NOMO-1 (cell line): ENCODE measurements around the gene ITPRIP.

Experiments
- DNase-seq, 2 experiments: peaks; one replicate each; lab custom pipeline; 2025; ENCODE audit not compliant: unreplicated experiment in 2 of 2; lab: John Stamatoyannopoulos, UW

ITPRIP gene

DNA sequence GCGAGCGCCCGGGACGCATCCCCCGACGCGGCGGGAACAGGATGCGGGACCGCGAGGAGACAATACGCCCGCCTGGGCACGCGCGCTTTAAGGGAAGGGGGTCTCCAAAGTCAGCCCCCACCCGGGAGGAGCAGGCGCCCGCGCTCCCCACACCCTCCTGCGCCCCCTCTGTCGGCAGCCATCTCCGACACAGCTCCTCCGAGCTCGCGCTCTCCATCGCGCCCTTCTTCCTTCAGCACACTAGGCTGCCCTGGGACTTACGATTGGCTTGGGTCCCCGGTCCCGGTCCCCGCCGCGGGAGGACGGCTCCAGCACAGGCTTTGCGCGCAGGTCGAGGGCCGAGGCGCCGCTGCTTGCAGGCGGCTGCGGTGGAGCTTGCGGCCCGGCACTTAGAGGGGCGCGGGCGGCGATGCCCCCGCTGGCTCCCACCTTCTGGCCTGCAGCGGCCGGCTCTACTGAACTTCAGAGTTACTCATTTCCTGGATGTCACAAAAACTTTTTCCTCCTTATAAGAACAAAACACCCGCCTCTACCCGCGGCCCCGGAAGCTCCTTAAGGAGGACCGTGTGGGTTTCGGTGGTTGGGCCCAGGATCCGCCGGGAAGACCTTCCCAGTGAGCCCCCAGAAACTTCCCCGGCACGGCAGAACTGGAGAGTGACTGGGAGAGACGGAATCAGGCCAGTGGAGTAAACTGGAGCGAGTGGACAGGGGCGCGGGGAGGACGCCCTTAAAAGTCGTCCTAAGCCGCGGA, at the start of gene ITPRIP:
TSS of gene ITPRIP (minus strand) at position 481 of the 751 bp plus-strand sequence. CDS start 22,414 bp downstream, outside the sequence.
- peak; percentile 76 to 89 for DNase-seq

DNA sequence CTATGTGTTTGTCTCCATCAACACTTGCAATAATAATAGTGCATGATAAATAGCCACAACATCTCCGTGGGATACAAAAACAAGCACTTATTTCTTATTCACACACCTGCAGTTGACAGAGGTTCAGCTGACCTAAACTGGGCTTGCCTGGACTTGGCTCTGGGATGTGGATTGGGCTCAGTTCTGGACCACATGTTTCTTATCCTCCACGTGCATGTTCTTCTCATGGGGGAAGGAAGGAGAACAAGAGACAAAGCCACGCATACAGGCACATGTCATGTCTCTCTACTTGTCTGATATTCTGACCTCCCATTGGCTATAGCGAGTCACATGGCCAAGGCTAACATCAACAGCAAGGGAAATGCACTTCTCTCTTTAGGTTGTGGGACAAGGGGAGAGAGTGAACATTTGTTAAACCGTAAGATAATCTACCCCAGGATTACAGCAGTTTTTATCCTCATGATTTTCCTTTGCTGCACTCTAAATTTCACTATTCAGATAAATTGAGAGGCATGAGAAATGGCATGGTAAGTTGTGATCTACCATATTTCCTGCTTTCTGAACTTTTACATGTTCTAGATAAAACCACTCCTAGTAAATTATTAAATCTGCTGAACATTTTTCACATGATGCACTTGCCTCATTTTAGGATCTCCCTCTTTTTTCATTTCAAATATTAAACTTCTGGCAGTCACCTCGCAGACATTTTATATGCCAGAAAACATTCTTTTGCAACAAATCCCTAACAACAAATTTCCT, 49.0 kb upstream of the ITPRIP start:
- DNase-seq = no peak

DNA sequence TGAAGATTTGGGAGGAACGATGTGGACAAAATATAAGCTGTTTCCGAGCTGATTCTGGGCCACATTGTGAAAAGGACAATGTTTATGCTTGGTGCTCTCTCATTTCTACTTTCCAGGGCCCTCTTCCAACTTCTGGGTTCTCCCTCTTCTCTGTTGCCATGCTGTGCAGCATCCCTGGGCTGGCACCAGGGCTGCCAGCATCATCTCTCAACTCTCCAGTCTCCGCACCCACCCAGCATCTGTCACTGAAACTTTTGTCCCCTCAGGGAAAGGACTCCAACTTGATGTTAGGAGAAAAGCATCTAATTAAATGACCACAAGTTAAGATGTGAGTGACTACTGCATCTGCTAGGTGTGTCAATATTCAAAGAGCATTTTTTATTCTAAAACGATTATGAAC, 42.1 kb upstream of the ITPRIP start:
- no peak for DNase-seq

DNA sequence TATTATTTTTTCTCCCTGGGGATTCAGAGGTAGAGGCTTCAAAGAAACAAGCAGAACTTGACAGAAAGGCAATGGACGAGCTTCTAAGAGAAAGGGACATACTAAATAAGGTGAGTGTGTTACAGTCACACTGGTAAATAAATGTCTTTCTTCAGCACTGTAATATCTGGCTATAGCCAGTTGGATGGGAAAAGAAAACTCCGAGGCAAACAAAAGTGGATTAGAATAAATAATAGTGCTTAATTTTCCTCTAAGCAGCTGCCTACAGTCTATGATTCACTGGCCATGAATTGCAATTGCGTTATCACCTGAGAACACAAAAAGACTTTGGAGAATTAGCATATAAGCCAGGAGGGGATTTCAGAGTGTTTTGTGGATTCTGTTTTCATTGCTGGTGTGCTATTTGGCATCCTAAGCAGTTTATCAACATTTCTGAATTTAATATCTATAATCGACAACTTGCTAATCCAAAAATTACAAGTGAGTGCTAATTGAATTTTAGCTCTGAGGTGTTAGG, 38.6 kb upstream of the ITPRIP start:
- DNase-seq = no peak

GRCh38 chr10:104374591-104374990, 36.3 kb upstream of the ITPRIP start:
- DNase-seq = no peak

DNA sequence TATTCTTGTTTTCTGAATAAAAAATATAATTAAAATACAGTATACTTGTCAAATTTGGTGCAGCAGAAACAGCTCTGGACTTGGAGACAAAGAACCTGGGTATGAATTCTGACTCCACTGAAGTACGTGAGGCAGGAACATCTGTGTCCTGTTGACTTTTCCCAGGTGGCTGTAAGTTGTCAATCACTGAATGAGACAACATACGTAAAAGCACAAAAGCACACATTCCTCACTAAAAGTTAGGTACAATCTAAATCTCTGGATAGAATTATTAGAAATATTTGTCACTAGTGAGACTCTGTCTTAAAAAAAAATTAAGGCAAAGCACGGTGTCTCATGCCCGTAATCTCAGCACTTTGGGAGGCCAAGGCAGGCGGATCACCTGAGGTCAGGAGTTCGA, 33.5 kb upstream of the ITPRIP start:
- DNase-seq = no peak

DNA sequence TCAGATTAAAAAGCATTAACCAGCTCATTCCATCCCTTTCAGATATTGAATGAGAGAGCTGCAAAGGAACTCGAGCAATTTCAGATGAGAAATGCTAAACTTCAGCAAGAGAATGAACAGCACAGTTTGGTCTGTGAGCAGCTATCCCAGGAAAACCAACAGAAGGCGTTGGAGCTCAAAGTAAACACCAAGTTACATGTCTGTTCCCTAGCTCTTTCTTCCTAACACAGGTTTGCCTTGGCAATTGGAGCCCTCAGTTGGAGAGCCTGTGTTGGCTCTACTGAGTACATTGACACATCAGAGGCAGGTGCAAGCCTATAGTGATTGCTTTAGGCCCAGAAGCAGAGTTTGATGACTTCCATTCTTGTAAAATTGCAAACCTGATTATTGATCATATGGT, 30.1 kb upstream of the ITPRIP start:
- no peak for DNase-seq

GRCh38 chr10:104367904-104368303, 29.6 kb upstream of the ITPRIP start:
- DNase-seq = no peak

DNA sequence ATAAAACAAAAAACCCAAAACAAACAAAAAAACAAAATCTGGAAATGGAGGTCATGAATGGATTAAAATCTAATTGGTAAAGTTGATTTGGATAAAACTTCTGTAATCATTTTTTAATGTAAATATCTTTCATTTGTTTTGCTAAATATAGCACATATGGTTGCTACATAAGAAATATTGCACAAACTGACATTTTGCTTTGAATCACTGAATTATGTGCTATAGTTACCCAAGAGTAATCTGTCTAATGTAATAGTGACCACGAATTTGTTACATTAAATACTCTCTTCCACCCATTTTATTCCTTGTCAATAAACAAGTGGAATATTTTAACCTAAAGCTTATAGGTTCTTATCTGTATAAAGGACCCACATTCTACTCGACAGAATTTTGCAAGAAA, 21.5 kb upstream of the ITPRIP start:
- peak in 1 of 2 experiments; percentile 24 for DNase-seq

DNA sequence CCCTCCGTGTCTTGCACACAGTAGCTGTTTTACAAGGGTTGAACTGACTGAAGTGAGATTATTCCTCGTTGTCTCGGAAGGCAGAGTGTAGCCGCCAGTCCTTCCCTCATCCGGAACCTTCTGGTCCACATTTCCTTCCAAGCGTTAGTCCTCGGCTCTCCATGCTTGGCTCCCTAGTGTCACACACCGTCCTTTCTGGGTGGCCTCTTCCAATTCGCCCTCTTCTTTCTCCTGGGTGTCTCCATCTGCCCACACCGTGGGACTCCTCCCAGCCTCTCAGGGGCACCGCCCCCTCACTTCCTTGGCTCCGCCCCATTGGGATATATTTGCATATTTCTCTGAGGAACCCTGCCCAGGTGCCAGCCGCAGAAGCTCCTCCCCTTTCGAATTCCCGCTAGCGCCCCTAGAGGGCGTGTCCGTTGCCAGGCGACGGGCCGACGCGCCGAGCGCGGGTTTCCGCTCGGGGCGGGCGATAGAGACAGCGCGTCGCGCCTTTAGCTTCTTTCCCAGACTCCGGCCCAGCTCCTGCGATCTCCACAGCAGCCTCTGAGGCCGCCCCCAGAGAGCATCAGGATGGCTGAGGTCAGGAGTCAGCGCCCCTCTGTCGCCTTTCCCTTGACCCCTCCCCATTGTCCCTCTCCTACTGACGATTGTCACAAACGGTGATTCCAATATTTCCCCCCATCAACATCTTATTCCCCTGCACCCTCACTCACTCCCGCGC, 15.2 kb upstream of the ITPRIP start, which contains the start of gene CFAP58:
TSS of gene CFAP58 (plus strand) at position 509 of the 724 bp plus-strand sequence. CDS start at position 574, 65 bp downstream.
- peak; percentile 41 to 83 for DNase-seq

DNA sequence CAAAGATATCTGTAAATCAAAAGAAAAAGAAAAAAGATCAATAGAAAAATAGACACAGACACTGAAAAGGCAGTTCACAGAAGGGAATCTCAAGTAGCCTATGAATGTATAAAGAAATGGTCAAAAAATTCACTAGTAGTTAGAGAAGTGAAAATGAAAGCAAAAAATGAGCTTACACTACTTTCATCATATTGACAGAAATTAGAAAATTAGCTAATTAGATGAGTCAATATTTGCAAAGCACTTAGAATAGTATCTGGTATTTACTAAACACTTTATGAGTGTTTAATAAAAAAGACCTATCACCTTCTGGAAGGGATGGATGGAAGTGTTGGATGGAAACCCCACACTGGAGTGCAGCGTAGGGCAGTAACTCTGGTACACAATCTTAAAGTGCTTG, 13.7 kb upstream of the ITPRIP start:
- peak; percentile 40 to 84 for DNase-seq

GRCh38 chr10:104351061-104351702, 12.9 kb upstream of the ITPRIP start:
- DNase-seq = peak; percentile 75 to 96

DNA sequence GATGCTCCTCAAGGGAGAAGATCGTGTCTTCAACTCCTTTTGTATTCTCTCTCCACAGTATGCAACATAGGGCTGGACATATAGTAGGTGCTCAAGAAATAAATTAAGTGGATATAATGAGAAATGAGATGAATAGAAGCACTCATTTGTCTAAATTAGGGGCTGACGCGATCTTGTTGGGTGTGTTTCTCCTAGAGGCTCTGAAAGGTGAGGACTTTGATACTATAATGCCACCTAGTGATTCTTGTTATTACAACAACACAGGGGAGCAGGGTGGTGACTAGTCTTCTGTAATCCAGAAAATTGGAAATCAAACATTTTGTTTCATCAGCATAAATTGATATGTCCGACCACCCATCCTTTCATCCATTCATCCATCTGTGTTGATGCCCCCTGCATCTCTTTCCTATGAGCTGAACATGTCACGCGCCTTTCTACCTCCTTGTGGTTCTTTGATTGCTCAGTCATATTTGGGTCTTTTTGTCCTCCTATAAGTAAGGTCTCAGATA, 11.9 kb upstream of the ITPRIP start:
- peak; percentile 57 to 67 for DNase-seq

- DNase-seq = peak; percentile 80 to 97
These were observed 11.4 kb upstream of the ITPRIP start for GRCh38 chr10:104349623-104350126.

DNA sequence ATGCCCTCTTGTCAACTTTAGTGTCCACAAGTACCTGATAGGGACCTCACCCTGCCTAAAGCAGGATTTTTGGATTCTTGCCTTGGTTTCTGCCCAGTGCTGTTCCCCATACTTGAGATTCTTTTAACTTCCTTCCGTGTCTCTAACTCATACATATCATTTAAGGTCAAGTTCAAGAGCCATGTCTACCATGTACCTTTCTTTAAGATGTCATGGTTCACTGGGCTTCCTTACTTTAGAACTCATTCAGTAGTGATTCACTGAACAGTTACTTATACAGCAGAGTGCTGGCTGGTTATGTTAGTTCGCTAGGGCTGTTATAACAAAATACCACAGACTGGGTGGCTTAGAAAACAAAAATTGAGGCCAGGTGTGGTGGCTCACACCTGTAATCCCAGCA, 10.3 kb upstream of the ITPRIP start:
- DNase-seq = no peak

- DNase-seq = no peak
These were observed 9.2 kb upstream of the ITPRIP start for GRCh38 chr10:104347295-104348045.

DNA sequence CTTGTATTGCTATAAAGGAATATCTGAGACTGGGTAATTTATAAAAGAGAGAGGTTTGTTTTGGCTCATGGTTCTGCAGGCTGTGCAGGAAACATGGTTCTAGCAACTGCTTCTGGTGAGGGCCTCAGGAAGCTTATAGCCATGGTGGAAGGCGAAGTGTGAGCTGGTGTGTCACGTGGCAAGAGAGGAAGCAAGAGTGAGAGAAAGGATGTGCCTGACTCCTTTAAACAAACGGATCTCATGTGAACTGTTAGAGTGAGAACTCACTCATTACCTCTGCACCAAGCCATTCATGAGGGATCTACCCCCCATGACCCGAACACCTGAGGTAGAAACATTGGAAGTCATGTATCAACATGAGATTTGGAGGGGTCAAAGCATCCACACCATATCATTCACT, 7.7 kb upstream of the ITPRIP start:
- DNase-seq = no peak

DNA sequence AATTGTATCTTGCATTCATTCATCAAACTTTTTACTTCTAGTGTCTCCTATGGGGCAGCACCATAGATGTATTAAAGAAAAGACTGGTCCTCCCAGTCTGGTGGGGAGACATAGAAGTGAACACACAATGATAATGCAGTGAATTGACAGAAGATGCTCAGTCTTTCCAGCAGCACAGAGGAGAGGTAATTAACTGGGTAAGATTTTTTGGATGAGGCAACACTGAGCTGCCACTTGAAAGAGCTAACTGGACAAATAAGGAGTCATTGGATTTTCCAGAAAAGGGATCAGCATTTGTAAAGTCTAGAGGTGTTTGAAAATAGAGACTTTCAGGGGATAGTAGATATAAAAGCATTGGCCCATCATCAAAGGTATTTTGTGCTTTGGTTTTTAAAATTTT, 7.2 kb upstream of the ITPRIP start:
- DNase-seq = no peak

GRCh38 chr10:104344219-104344618, 6.0 kb upstream of the ITPRIP start:
- no peak for DNase-seq
